CD4-positive, alpha-beta T cell treated with Interleukin-17A for 1 hour (primary cell): ENCODE data around the gene SLC13A3.

Source experiments
- DNase-seq: peaks from one replicate; pipeline ENCODE4 v3.0.0-alpha.2; 2020

Gene SLC13A3

DNA sequence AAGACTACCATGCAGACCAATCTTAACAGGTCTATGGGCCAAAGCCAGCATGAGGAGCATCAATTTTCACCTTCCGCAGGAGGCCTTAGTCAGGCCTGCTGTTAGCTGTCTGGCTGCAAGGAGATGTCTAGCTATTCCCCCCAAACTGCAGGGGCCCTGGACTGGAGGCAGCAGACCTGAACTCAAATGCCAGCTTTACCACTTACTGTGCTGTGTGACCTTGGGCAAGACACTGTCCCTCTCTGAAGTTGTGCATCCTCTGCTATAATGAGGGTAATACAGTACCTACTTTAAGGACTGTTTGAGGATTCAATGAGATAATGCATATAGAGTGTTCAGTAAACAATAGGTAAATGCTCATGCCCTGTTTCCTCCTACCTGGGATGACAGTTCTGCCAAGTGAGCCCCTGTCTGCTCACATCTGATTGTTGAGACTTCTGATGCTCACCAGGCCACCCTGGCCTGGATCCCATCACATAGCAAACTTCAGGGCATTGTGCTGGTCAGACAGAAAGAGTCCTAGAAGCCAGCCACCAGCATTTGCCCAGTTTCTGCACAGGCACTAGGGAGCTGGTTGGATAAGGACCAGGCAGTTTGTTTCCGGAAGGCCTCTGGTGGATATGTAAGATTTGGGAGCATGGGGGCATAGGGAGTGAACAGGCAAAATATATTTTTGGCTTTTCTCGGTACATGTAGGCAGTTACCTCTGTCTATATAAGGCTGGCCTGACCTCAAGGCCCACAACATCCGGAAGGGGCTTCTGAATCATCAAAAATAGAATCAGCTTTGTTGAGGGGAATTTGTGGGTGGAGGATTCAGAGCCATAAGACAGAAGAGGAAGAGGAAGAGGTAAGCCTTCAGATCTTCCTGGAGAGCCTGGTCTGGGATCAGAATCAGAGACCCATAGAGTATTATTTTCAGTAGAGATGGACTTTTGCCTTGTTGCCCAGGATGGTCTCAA is 98.5 kb downstream of the SLC13A3 start:
- DNase-seq: peak; percentile 38

DNA sequence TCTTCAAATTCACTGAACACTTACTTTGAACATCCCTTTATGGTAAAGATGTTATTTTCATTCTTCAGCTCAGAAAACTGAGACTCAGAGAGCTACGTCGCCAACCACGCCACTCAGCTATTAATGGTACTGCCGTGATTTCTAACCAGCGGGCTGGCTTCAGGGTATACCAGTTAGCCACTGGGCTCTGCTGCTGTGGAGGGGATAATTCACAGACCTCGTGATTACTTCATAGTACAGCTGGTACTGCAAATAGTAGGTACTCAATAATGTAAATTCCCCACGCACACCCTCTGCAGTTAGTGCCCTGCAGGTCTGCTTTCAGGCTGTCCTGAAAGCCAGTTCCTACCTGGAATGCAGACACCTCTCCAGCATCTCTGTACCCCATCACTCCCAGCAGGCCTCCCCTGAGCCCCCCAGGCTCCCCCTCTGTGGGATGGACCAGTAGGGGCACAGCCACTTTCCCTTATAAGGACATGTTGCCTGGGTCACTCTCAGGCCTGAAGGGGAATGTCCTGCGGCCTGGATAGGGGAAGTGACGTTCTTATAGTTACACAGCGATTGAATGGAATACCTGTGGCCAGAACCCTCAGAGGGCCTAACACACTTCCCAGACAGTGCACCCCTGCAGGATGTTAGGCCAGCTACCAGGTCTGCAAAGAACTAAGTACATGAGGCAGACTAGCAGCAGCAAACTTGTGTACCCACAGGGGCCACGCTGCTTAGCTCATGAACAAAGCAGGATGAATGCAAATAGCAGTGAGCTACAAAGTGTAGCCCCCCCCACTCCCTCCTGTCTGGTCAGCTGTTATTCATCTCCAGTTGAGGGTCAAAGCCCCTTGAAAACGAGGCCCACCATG is 99.5 kb downstream of the SLC13A3 start:
- no peak for DNase-seq

DNA sequence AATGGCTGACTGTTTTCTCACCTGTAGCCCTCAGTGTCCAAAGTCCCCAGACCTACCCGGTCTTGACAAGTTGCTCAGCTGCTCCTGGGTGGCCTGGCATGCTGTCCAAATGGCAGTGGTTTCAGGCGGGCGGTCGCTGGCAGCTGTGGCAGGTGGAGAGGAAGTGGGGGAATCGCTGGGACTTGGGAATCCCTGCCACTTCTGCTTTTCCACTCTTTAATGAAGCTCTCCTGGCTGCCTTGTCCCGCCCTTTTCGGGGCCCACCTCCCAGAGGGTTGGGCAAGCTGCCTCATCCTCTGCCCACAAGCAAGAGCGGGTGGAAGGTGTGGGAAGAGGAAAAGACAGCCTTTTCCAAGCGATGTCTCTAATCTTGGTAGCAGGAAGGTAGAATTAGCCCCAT is 100.8 kb downstream of the SLC13A3 start, which contains the start of gene OCSTAMP:
TSS of gene OCSTAMP (minus strand) at position 194 of the 400 bp plus-strand sequence. CDS start at position 100, 94 bp downstream.
- DNase-seq: no peak

DNA sequence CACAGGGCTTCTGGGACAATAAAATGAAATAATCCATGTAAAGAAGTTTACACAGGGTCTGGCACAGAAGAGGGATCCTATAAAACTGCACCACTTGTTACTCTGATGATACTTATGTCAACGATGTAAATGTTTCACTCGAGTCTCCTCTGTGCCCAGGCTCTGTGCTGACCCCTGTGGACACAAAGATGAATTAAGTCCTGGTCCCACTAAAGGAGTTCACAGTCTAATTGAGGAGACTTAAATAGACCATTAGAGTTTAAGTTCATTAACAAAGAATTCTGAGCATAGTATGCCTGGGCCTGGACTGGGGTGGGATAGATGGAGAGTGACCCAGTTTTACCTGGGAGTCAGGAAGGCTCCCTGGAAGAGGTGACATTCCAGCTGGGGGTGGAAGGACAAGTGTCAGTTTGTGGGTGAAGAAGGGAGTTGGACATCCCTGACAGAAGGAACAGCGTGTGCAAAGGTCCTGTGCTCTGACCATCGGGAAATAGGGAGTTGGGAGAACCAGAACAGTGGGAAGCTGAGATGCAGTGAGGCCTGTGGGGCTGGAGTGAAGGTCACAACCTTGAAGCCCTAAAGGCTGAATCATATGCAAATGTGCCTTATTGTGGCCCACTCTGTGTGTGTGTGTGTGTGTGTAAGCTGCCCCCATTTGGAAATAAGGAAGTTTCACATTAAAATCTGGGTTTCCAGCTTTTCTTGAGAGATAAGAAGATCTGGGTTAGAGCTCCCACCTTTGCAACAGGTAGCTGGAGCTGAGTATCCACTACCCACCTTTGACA is 101.9 kb downstream of the SLC13A3 start:
- DNase-seq: no peak

DNA sequence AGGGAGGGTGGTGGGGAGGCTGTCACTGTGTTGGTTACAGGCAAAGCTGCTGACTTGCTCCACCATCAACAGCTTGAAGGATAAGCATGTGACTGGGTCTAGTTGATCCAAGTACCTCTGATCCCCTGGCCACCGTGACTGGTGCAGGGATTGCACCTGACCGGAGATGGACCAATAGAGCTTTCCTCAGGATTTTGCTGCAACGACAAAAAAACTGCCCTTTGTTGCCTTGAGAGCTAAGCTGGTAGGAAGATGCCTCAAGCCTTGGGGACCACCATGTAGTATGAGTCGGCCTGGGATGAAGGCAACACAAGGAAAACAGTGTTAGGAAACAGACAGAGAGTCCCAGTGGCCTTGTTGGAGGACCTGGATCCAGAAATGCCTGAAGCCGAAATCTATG is 102.6 kb downstream of the SLC13A3 start:
- no peak for DNase-seq

DNA sequence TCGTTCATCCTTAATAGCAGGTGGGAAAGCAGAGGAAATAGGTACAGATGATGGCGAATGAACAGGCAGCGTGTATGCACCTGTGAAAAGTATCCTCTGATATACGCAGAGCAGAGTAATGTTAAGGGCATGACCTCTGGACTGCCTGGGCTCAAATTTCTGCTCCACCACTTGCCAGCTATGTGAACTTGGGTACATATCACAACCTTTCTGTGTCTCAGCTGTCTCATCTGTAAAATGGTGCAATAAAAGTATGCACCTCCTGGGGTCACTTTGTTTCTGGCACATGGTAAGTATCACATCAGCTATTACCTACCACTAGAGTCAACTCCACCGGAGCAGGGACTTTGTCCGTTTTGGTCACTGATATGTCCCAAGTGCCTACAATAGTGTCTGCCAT is 103.3 kb downstream of the SLC13A3 start:
- no peak for DNase-seq

DNA sequence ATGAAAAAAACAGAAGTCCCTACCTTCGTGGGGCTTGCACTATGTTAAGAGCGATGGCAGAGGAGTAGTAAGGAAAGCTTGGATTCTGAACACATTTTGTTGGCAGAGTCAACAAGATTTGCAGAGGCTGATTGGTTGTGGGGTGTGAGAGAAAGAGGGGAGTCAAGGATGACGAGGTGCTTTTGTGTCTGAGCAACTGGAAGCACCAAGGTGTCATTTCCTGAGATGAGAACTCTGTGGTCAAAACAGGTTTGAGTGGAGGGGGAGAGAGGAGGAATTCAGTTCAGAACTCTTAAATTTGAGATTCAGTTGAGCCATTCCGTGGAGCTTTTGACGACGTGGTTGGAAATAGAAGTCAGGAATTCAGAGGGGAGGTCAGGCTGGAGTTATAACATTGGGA is 104.3 kb downstream of the SLC13A3 start:
- DNase-seq: no peak

DNA sequence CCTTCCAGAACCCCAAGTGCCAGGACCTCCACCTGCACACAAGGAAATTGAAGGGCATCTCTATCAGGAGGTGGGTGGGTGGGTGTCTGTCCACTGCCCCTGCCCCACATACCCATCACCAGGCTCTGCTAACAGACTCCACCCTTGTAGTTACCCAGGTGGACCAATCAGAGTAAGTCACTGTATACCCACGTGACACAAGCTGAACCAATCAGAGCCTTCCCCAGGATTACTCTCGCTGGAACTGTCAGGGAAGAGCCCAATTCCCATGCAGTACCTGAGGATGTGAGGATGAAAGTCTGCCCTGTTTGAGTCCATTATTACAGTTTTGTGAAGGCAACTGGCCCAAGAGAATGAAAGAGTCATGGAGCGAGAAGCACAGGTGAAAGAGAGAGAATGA is 105.0 kb downstream of the SLC13A3 start:
- no peak for DNase-seq

DNA sequence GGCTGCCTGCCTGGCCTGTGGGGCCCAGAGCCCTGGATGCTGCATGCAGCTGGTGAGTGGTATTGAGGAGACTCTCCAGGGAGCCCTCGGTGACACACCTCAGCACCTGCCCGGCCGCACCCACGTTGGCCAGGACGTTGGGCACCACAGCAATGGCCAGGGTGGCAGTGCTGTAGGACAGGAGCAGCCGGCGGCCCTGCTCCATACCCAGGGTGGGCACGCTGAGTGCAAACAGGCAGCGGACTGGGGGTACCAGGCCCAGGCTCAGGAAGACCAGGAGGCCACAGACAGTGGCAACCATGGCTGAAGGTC is 105.5 kb downstream of the SLC13A3 start:
- DNase-seq: no peak

DNA sequence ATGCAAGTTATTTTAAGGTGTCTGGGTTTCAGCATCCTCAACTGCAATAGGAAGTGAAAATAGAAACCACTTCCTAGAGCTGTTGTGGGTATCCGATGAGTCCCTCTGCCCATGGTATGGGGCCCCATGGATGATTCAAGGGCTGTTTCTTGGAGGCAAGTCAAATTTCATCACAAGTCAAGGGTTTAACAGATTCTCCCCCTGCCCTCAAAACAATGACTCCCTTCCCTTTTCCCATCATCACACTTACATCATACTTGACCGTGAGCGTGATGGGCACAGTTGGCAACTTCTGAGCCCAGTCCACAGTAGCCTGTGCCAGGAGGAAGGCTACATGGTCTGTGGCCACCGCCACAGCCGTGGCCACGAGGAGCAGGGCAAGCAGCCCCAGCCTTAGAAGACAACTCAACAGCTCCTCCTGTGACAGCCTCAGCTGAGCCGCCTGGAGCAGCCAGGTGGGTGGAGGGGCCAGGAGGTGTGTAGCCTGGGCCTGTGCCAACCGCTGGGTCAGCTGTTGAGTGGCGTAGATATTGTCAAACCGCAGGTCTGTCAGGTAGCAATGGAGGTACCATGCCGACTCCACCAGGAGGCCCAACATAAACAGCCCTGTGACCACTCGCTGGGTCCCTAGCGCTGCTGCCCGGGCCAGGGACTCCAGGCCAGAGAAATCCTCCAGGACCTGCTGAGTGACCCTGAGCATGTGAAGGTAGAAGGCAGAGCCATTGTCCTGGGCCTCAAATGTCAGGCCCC is 106.0 kb downstream of the SLC13A3 start:
- DNase-seq: peak; percentile 32

DNA sequence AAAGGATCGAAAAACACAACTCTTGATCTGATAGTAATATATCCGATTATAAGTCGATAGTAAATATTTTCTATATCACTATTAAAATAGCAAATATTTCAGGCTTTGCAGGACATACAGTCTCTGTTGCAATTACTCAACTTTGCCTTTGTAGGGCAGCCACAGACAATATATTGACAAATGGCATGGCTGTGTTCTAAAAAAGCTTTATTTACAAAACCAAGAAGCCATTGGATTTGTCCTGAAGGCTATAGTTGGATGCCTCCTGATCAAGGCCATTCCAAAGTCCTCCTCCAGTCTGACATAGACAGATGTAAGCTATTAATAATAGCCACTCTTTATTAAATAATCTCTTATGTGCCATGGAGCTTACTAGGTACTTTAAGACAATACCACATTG is 106.7 kb downstream of the SLC13A3 start:
- DNase-seq: no peak

DNA sequence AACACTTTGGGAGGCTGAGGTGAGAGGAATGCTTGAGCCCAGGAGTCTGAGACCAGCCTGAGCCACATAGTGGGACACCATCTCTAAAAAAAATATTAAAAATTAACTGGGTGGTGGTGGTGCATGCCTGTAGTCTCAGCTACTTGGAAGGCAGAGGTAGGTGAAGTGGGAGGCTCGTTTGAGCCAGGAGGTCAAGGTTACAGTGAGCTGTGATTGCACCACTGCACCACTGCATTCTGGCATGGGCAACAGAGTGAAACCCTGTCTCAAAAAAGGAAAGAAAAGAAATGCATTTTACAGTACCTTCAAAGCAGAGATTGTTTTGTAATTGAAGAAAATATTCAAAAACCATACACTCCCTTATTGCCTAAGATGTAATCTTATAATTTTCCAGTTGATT is 107.3 kb downstream of the SLC13A3 start:
- DNase-seq: no peak

DNA sequence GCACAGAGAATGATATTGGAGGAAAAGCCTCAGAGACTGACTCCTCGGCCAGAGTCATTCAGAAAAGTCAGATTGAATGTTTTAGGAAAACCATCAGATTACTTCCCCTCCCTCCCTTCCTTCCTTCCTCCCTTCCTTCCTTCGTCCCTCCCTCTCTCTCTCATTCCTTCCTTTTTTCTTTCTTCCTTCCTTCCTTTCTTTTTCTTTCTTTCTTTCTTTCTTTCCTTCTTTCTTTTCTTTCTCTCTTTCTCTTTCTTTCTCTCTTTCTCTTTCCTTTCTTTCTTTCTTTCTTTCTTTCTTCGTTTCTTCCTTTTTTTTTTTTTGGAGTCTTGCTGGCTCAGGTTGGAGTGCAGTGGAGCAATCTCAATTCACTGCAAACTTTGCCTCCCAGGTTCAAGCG is 108.2 kb downstream of the SLC13A3 start:
- DNase-seq: no peak

DNA sequence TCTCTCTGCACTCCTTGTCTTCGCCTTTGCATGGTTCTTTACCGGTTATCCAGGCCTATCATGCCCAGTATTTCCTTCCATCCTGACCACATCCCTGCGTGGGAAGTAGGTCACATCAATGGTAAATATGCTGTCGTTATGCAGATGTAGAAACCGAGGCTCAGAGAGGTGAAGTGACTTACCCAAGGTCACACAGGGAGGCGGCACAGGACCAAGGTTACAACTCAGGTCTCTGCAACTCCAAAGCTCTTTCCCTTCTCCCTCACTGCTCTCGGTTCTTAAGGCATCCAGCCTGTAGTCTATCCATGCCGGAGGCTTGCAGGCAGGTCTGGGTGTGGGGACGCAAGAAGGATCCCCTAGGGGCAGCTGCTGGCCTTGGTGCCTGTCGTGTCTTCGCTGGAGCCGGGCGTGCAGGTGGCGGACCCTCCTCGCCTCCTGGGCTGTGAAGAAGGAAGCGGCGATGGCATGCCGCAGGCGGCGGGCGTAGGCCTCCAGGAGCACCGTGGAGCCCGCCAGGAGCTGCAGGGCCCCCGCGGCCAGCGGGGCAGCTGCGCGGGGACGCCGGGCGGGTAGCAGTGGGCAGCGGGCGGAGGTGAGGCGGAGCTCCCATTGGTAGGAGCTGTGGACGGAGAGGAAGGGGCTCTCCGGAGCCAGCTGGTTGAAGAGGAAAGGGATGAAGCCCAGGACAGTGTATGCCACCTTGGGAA is 109.9 kb downstream of the SLC13A3 start:
- no peak for DNase-seq

DNA sequence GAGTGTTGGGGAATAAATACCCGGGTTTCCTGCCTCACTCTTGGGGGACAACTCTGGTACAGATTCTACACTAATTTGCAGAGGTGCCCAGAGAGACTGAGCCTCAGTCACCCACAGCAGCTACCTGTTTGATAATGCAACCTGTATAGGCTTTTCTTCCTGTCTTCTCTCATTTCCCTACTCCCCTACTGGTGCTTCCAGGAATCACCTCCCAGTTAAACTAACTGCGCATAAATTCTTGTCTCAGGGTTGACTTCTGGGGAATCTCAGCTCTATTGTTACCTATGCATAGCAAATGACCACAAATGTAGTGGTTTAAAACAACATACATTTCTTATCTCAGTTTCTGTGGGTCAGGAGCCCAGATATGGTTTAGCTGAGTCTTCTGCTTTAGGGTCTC is 112.1 kb downstream of the SLC13A3 start:
- DNase-seq: no peak

DNA sequence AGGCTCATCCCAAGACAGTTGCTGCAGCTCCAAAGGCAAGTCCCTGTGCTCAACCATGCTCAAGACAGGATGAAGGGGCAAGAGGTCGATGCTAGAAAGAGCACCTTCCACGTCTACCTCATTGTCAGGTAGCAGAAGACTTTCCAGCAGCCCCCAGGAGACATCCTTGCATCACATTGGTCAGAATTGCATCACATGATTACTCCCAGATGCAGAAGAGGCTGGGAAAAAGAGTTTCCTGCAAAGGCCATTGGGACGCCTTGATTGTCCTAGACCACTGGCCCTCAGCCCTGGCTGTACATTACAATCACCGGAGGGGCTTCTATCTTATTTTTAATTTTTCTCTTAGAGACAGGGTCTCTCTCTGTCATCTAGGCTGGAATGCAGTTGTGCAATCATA is 120.6 kb downstream of the SLC13A3 start:
- DNase-seq: no peak

DNA sequence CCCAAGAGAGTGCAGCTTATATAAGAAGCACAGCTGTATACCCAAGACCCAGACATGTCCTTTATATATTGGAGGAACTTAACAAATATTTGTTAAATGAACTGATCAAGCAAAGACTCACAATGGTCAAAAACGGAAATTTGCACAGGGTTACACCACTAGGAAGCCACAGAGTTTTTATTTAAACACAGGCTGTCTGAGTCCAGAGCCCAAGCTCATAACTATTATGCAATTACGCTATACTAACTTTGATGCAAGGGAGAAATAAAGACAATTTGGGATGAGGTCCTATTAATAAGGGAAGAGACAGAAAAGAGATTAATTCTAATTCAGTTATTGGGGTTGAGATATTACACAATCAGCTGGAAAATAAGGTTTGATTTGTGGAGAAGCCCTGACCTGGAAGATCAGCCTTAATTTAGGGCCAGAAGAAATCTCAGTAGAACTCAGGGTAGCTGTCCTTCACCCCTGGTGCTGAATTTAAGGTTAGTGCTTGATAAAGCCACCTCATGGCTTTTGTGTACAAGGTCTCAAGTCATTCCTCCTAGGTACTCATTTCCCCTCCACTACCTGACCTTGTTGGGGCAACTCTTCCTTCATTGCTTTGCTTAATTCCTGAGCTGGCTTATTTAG is 127.4 kb downstream of the SLC13A3 start:
- DNase-seq: no peak

DNA sequence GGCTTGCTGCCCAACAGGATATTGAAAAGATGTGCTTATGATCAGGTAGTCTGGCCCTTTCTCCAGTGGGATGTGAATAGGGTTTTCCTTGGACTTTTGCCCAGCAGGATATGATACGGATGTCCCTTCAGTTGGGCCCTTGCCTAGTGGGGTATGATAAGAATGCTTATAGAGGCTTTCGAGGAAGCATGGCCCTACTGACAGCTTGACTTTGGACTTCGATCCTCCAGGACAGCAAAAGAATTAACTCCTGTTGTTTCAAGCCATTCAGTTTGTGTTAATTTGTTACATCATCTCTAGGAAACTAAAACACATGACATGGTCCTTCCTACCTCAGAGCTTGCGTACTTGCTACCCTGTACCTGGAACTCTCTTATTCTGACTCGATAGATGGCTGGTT is 128.2 kb downstream of the SLC13A3 start:
- no peak for DNase-seq

DNA sequence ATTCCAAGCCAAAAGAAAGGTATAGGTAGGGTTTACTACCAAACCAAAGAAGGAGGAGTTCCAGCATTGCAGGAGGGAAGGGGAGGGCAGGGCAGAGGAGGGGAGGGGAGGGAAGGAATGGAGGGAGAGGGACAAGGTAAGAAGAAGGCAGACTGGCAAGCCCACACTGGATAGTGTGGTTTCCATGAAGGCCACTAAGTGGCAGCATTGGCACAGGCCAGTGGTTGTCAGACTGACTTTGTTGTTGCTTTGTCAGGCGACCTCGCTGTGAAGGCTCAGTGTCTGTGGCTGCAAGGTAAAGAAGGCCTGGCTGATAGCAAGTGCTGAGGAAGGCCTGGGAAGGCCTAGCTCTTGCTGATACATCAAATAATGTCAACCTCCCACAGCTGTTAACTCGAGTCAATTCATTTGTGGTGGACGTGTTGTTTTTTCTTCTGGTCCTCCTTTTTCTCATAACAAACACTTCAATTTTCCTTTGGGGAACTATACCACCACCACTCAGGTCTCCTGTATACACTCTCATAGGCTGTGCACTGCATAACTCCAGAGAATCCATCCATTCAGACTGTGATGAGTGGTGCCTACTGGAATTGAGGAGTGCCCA is 130.2 kb downstream of the SLC13A3 start:
- peak; percentile 56 for DNase-seq

DNA sequence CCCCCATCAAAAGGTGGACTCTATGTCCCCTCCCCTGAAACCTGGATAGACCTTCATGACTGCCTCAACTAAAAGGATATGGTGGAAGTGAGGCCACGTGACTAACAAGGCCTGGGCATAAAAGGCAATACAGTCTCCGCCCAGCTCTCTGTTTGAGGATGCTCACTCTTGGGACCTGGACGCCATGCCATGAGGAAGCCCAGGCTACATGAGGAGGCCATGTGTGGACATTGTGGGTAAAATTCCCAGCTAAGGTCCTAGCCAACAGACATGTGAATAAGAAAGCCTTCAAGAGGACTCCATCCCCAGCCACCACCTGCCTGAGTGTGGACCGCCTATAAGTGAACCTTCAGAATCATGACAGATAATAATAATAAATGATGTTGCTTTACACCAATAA is 130.7 kb downstream of the SLC13A3 start:
- no peak for DNase-seq
